Large intestine (tissue), 3 donors: Measurements from ENCODE around the gene GOLGA1. TPM values are rescaled to one million over a fixed set of nuclear protein-coding genes. Genes with fewer than 3 reads are reported as not detected.

ENCODE experiments used
- DNase-seq, 2 donors: peaks; one replicate each; pipeline versions ENCODE4 v3.0.0 to v3.0.0-alpha.2; 2013
- H3K27ac ChIP-seq: one replicate; pipeline ENCODE4 v1.5.1; 2013; ENCODE audit warnings: low read length
- H3K27me3 ChIP-seq: 2 replicates; pipeline ENCODE4 v1.6.1; 2013; ENCODE audit warnings: low read length; ENCODE audit not compliant: control insufficient read depth, insufficient read depth
- H3K36me3 ChIP-seq: 2 replicates; pipeline ENCODE4 v1.6.1; 2013; ENCODE audit warnings: low read length; ENCODE audit not compliant: control insufficient read depth, insufficient read depth
- H3K4me1 ChIP-seq: one replicate; pipeline ENCODE4 v1.6.1; 2013; ENCODE audit warnings: low read length; ENCODE audit not compliant: control insufficient read depth, insufficient read depth
- H3K4me3 ChIP-seq: one replicate; pipeline ENCODE4 v1.5.1; 2013; ENCODE audit warnings: low read length
- H3K9me3 ChIP-seq: one replicate; pipeline ENCODE4 v1.6.1; 2013; ENCODE audit warnings: mild to moderate bottlenecking, low read depth, low read length, moderate library complexity; ENCODE audit not compliant: control insufficient read depth
- WGBS: methylation state at CpG from one replicate; pipeline ENCODE4 v1.1.5; 2013; ENCODE audit warnings: low lambda C conversion rate; ENCODE audit not compliant: insufficient coverage; 5-methylcytosine and 5-hydroxymethylcytosine counted together
- polyA plus RNA-seq: library from polyadenylated mRNA; unstranded; fragments of 120-200 nt; gene quantifications from one replicate; pipeline ENCODE4 v1.2.1, GENCODE V29; 2013

GOLGA1 gene
- polyA plus RNA-seq, 1 donor, result 19.0 TPM

GRCh38 chr9:124861342-124862229 is 79.3 kb downstream of the GOLGA1 start, which contains the start of the genes ARPC5L and RPL35:
Gene ARPC5L, plus strand, starts transcription at chr9:124862130. Its CDS starts 7,161 bp downstream, at chr9:124869291.
Gene RPL35, minus strand, starts transcription at chr9:124861957. Its CDS starts 45 bp downstream, at chr9:124861912.
- WGBS, result no CpG with 5 or more reads among the region's 92 CpGs
- peaks cover 5% of the 10 kb centered on the region for H3K4me1 ChIP-seq
- peak; percentile 93 to 97 for DNase-seq

GRCh38 chr9:124860582-124861341 is 80.1 kb downstream of the GOLGA1 start:
- Histone ChIP-seq H3K36me3 (peaks cover 44% of the 10 kb centered on the region), H3K27ac (peak overlapping the region; percentile 82), H3K4me1 (peaks cover 5% of the 10 kb centered on the region), H3K4me3 (peak overlapping the region; percentile 92), H3K9me3 (no peaks in the 10 kb centered on the region), H3K27me3 (no peaks in the 10 kb centered on the region)
- peak in 1 of 2 donors; percentile 48 for DNase-seq
- no CpG with 5 or more reads among the region's 12 CpGs for WGBS

More at GRCh38 chr9:124861342-124862229, 79.3 kb downstream of the GOLGA1 start, which contains the start of the genes ARPC5L and RPL35:
- H3K27me3 ChIP-seq, result no peaks in the 10 kb centered on the region
- peaks cover 42% of the 10 kb centered on the region for H3K36me3 ChIP-seq
- H3K4me3 ChIP-seq, result peak within 1 kb of the TSS; percentile 92
- no peaks in the 10 kb centered on the region for H3K9me3 ChIP-seq
- H3K27ac ChIP-seq, result peak within 1 kb of the TSS; percentile 89

GRCh38 chr9:124859803-124860581 is 80.9 kb downstream of the GOLGA1 start:
- H3K9me3 ChIP-seq, result no peaks in the 10 kb centered on the region
- no peak for DNase-seq
- H3K27ac ChIP-seq, result no peak overlapping the region
- peaks cover 44% of the 10 kb centered on the region for H3K36me3 ChIP-seq
- peaks cover 5% of the 10 kb centered on the region for H3K4me1 ChIP-seq
- H3K27me3 ChIP-seq, result no peaks in the 10 kb centered on the region
- 17% methylated on average over 1 of the region's 10 CpGs for WGBS
- peak overlapping the region; percentile 92 for H3K4me3 ChIP-seq

GRCh38 chr9:124858330-124859046 is 82.4 kb downstream of the GOLGA1 start:
- no peak for DNase-seq
- H3K36me3 ChIP-seq, result peaks cover 44% of the 10 kb centered on the region
- H3K27ac ChIP-seq, result no peak overlapping the region
- H3K27me3 ChIP-seq, result no peaks in the 10 kb centered on the region
- H3K4me3 ChIP-seq, result no peak overlapping the region
- peaks cover 5% of the 10 kb centered on the region for H3K4me1 ChIP-seq
- WGBS, result no CpG with 5 or more reads among the region's 9 CpGs
- H3K9me3 ChIP-seq, result no peaks in the 10 kb centered on the region

GRCh38 chr9:124857533-124858162 is 83.2 kb downstream of the GOLGA1 start:
- H3K27ac ChIP-seq, result no peak overlapping the region
- no peaks in the 10 kb centered on the region for H3K27me3 ChIP-seq
- H3K36me3 ChIP-seq, result peaks cover 44% of the 10 kb centered on the region
- DNase-seq, result no peak
- H3K9me3 ChIP-seq, result no peaks in the 10 kb centered on the region
- H3K4me1 ChIP-seq, result peaks cover 9% of the 10 kb centered on the region
- WGBS, result no CpG with 5 or more reads among the region's 24 CpGs
- no peak overlapping the region for H3K4me3 ChIP-seq

- Histone ChIP-seq H3K4me1 (peaks cover 14% of the 10 kb centered on the region), H3K9me3 (no peaks in the 10 kb centered on the region), H3K27me3 (no peaks in the 10 kb centered on the region), H3K4me3 (no peak overlapping the region), H3K27ac (no peak overlapping the region), H3K36me3 (peaks cover 44% of the 10 kb centered on the region)
- no peak for DNase-seq
- WGBS, result no CpG with 5 or more reads among the region's 16 CpGs
Measured at GRCh38 chr9:124855944-124856765, 84.7 kb downstream of the GOLGA1 start.

- Histone ChIP-seq H3K36me3 (peaks cover 42% of the 10 kb centered on the region), H3K27ac (no peak overlapping the region), H3K27me3 (no peaks in the 10 kb centered on the region), H3K4me3 (no peak overlapping the region), H3K4me1 (peaks cover 13% of the 10 kb centered on the region), H3K9me3 (no peaks in the 10 kb centered on the region)
- WGBS, result no CpG with 5 or more reads among the region's 18 CpGs
- DNase-seq, result no peak
Measured at GRCh38 chr9:124855566-124855943, 85.3 kb downstream of the GOLGA1 start.

- DNase-seq, result no peak
- Histone ChIP-seq H3K9me3 (no peaks in the 10 kb centered on the region), H3K4me3 (no peak overlapping the region), H3K36me3 (peaks cover 35% of the 10 kb centered on the region), H3K27me3 (no peaks in the 10 kb centered on the region), H3K4me1 (peaks cover 12% of the 10 kb centered on the region), H3K27ac (no peak overlapping the region)
- 20% methylated on average over 1 of the region's 7 CpGs for WGBS
Measured at GRCh38 chr9:124854822-124855221, 86.1 kb downstream of the GOLGA1 start.

GRCh38 chr9:124854161-124854560 is 86.7 kb downstream of the GOLGA1 start:
- Histone ChIP-seq H3K4me1 (peaks cover 13% of the 10 kb centered on the region), H3K9me3 (no peaks in the 10 kb centered on the region), H3K36me3 (peaks cover 28% of the 10 kb centered on the region), H3K27me3 (no peaks in the 10 kb centered on the region), H3K27ac (no peak overlapping the region), H3K4me3 (no peak overlapping the region)
- DNase-seq, result no peak
- WGBS, result no CpG with 5 or more reads among the region's 8 CpGs
